CD4-positive, alpha-beta T cell treated with Interleukin-15 for 4 hours (primary cell): Measurements from ENCODE around the gene LGALS4.
"Not testable (repeated sequence)": the region's sequence is repeated elsewhere in the genome, so short reads cannot be mapped to it uniquely, and the experiment has no call there.

ENCODE experiments used
- DNase-seq: peaks from one replicate; pipeline ENCODE4 v3.0.0-alpha.2; 2020; ENCODE audit warnings: low spot score

The LGALS4 gene

DNA sequence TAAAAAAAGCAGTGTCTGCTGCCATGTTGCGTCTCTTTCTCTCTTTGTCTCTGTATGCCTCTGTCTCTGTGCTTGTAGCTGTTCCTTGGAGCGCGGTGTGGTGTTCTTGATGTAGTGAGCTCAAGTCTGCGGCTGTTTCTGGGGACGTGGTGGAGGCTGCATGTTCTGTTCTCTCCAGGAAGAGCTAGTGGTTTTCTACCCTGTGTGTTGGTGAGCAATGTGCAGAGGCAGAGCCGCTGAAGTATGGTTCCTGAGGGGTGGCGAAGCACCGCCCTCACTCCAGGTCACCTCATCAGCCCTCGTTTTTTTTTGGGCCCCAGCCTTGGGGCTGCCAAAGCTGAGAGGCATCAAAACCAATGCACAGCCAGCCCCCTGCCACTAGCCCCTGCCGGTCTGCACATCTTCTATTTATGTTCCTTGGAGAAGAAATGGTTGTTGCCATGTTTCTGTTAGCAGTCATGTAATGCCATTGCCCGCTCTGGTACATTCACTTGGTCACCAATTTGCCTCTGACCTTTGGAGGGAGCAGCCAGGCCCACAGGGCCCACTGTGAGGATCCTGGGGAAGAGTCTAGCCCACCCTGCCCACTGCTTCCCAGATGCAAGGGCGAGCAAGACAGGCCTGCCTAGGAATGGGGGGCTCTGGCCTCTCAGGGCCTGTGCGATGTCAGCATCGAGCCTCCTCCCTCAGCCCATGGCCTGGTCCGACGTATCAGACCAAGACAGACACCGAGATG is 29.9 kb upstream of the LGALS4 start:
- DNase-seq, result peak; percentile 81

DNA sequence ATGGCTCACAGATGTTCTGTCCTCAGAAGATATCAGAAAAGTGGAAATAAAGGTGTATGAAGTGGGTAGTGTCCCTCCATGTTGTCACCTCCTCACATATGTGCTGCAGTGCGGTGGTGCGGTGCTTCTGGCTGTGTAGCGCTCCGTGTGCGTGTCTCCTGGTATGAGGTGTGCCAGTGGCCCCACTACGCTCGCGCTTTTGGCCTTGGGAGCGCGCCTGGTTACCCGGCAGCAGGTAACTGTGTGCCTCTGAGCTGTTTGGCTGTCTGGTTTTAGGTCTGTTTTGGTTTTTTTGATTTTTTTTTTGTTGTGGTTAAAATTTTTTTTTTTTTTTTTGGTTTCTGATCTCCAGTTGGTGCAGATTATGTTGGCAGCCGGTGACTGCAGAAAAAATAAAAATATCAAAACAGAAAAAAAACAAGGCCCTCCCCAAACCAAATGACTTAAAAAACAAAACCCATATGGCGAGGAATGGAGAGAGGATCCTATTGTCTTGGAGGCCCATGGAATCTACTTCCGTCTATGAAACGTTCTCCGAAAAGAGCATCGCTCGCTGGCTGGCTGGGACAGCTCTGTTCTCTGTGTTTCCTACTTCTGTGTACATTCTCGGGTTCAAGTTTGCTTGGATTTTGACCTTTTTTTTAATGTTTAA is 29.2 kb upstream of the LGALS4 start:
- DNase-seq, result peak; percentile 66

GRCh38 chr19:38841180-38841766 is 28.5 kb upstream of the LGALS4 start:
- DNase-seq, result no peak

- DNase-seq, result no peak
Measured at GRCh38 chr19:38840583-38840968, 27.8 kb upstream of the LGALS4 start.

- DNase-seq, result no peak
Measured at GRCh38 chr19:38839816-38840582, 27.3 kb upstream of the LGALS4 start.

DNA sequence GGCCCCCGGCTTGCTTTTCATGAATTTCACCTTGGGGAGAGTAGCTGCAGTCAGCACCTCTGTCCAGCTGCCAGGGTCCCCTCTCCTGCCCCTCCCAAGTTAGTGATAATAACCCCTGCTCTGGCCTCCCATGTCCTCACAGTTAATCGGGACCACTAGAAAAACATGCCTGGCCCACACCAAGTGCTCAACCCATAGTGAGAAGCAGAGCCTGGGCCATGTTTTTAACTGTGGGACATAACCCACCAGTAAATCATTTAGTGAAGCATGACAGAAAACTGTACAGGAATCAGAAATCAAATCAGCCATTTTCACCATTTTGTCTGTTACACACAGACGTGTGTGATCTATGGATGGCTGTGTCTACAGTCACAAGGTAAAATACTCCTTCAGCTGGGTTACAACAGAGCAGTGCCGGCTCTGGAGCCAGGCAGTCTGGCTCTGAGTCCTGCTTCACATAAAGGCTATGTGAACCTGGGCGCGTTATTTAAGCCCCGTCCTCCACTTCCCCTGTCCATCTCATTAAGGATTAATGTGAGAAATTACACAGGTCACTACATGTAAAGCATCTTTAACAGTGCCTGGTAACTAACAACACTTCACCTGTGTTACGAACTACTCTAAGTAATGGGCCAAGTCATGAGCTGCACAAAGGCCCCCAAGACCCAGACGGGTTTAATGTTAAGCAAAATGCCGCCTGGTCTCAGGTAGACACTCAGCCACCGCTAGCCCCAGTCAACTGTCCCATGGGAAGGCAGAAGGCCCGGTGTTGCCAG is 26.4 kb upstream of the LGALS4 start:
- DNase-seq, result no peak

DNA sequence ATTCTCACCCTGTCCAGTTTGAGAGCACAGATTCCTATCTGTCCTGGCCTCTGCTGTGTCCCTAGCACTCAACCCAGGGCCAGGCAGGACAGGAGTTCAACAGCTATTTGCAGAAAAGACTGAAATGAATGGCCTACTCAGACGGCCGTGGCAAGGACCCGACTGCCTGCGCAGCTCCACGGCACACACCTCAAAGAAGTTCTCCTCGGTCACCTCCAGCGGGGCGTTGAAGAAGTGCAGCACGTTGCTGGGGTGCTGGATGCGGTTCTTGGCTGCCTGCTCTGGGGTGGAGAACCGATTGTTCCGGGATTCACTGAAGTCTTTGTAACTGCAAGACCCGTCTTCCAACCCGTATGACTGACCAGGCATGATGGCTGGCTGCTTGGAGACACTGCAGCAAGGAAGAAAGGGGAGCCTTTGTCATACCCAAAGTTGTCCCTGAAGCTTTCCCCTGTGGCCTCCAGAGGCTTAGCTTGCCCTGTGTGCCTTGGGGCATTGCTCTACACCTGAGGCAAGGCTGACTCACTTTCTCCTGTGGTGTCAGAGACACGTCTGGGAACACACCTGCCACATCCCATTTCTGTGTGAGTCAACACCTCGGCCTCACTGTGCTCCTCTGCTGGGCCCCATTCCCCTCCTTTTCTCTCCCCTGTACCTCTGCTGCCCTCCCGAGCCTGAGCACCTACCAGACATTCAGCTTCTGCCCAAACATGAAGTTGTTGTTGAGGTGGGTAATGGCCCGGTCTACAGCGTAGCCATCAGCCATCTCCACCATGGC is 25.7 kb upstream of the LGALS4 start:
- DNase-seq, result peak; percentile 41

DNA sequence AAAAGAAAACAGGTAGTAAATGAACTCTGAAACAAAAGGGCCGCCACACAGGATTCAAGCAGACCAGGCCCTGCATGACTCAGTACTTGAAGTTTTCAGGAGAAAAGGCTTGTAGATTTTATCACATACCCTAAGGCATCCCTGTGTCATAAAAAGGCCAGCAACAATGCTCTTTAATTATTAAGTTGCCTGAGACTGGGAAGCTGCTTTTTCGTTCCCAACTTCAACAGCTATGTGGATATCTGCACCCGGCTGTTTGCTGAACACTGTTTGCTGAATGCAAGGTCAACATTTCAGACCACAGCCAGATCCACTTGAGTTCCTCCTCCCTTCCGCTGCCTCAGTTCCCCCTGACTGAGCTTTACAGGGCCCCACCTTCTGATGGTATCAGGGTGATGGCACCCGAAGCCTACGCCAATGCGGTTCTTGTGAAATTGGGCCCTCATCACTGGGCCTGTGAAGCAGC is 24.9 kb upstream of the LGALS4 start:
- DNase-seq, result no peak

DNA sequence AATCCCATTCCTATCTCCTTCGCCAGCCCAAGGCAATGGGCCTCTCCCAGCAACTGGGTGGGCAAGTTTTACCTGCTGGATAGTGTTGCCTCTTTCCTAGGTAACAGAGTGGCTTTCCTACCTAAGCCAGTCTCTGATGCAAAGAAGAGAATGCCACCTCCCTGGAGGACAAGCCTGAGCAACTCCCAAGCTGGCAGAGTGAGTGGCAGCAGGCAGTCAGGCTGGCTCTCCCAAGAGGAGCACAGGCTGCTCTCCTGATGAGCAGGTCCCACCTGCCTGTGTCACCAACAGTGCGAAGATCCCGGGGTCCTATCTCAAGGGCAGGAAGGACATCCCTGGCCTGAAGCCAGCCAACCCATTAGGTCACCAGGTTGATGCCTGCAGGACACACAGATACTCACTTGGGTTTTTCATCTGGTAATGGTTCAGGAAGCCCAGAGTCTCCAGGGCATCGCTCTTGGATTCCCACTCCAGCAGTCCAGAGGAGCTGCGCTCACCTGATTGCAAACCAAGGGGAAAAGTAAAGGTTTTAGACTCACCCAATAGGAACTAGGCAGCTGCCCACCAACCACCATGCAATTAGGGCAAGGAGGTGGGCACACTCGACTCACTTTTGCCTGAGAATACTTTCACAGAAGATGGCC is 24.4 kb upstream of the LGALS4 start:
- no peak for DNase-seq

GRCh38 chr19:38836159-38836982 is 23.6 kb upstream of the LGALS4 start:
- DNase-seq, result no peak

GRCh38 chr19:38834590-38834989 is 21.8 kb upstream of the LGALS4 start:
- DNase-seq, result no peak

- DNase-seq, result no peak
Measured at GRCh38 chr19:38834104-38834490, 21.4 kb upstream of the LGALS4 start.

- no peak for DNase-seq
Measured at GRCh38 chr19:38833092-38833425, 20.3 kb upstream of the LGALS4 start.

DNA sequence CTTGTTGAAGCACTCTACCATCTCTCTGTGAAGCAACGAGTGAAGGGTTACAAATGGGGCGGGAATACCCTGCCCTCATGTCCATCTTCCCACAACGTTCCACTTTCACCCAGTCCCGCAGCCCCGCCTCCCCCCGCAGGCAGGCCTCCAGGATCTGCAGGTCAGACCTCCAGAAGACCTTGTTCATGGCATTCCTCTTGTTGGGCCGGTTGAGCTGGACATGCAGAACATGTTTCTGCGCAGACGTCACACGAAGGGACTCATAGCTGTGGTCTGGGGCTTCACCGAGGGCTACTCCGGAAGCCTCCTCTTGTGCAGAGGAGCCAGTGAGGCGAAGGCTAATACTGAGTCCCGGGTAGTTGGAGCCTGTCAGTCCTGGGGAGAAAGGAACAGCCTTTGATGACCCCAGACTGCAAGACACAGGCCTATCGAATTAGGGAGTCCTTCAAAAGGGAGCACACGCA is 18.4 kb upstream of the LGALS4 start:
- DNase-seq, result no peak

- DNase-seq, result no peak
Measured at GRCh38 chr19:38830039-38830733, 17.4 kb upstream of the LGALS4 start.

- not testable (repeated sequence) for DNase-seq
Measured at GRCh38 chr19:38829203-38829602, 16.5 kb upstream of the LGALS4 start.

DNA sequence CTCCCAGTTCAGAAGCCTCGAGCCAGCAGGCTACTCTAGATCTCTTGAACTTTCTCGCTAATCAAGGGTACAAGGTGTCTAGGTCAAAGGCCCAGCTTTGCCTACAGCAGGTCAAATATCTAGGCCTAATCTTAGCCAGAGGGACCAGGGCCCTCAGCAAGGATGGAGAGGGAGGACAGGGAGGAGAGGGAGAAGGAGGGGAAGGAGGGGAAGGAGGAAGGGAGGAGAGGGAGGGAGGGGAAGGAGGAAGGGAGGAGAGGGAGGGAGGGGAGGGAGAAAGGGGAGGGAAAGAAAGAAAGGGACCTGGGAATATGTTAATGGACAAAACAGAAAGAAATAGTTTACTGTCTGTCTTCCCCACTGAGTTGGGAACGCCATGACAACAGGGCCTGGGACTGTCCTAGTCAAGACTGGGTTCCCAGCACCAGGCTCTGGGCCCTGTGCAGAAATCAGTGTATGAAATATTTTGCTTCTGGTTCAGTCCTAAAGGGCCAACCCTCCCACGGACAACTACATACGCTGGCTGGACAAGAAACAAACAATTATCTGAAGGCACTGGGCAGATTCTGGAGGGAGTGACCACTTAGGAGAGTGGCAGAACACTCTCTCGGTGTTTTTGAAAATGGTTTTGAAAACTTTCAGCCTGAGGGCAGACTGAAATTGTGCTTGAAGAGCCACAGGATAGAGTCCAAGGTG is 14.3 kb upstream of the LGALS4 start:
- DNase-seq, result no peak

- not testable (repeated sequence) for DNase-seq
Measured at GRCh38 chr19:38825936-38826335, 13.2 kb upstream of the LGALS4 start.
